GM21619 (cell line): ENCODE results near the gene HHAT.
A peak's percentile ranks its signal among the peaks of the same experiment; 100 is the strongest.

Experiments
- ATAC-seq: cut with Tn5 transposase; IDR thresholded peaks from one replicate; pipeline ENCODE4 v1.9.1; 2021; ENCODE audit not compliant: unreplicated experiment

The HHAT gene

GRCh38 chr1:210531475-210532222 is 202.9 kb downstream of the HHAT start:
- no peak for ATAC-seq

- ATAC-seq: no peak
Measured at GRCh38 chr1:210532223-210532598, 203.5 kb downstream of the HHAT start.

- no peak for ATAC-seq
Measured at GRCh38 chr1:210535761-210536160, 207.1 kb downstream of the HHAT start.

GRCh38 chr1:210536254-210536961 is 207.7 kb downstream of the HHAT start:
- ATAC-seq: no peak

- ATAC-seq: no peak
Measured at GRCh38 chr1:210540288-210540687, 211.6 kb downstream of the HHAT start.

- ATAC-seq: no peak
Measured at GRCh38 chr1:210541680-210542358, 213.1 kb downstream of the HHAT start.

- no peak for ATAC-seq
Measured at GRCh38 chr1:210551899-210552298, 223.2 kb downstream of the HHAT start.

GRCh38 chr1:210553711-210554110 is 225.0 kb downstream of the HHAT start:
- no peak for ATAC-seq

GRCh38 chr1:210554382-210554781 is 225.7 kb downstream of the HHAT start:
- ATAC-seq: no peak

- no peak for ATAC-seq
Measured at GRCh38 chr1:210556475-210556874, 227.8 kb downstream of the HHAT start.

GRCh38 chr1:210557426-210558077 is 228.8 kb downstream of the HHAT start:
- ATAC-seq: no peak

GRCh38 chr1:210558302-210558701 is 229.6 kb downstream of the HHAT start:
- ATAC-seq: no peak

- ATAC-seq: no peak
Measured at GRCh38 chr1:210565306-210565705, 236.6 kb downstream of the HHAT start.

GRCh38 chr1:210568631-210569030 is 239.9 kb downstream of the HHAT start:
- ATAC-seq: no peak

GRCh38 chr1:210570116-210570515 is 241.4 kb downstream of the HHAT start:
- ATAC-seq: no peak

- ATAC-seq: no peak
Measured at GRCh38 chr1:210571356-210572284, 242.9 kb downstream of the HHAT start.

GRCh38 chr1:210573141-210573540 is 244.4 kb downstream of the HHAT start:
- ATAC-seq: no peak

- ATAC-seq: peak; percentile 68
Measured at GRCh38 chr1:210582205-210582970, 253.7 kb downstream of the HHAT start.

GRCh38 chr1:210584439-210585113 is 255.9 kb downstream of the HHAT start:
- ATAC-seq: peak; percentile 75
